SK-N-SH treated with all-trans-retinoic acid at 6 μM for 48 hours (cell line): ENCODE data around the gene HRH1.

ENCODE experiments used
- ARNTL ChIP-seq: fragments of 450-650 bp; formaldehyde crosslinking; IDR thresholded peaks from 2 replicates; pipeline ENCODE4 v1.5.0; 2020; ENCODE audit warnings: low read depth, mild to moderate bottlenecking, moderate library complexity, borderline replicate concordance
- ISL1 ChIP-seq: fragments of 250-450 bp; sonication (Bioruptor Pico); IDR thresholded peaks from 2 replicates; pipeline ENCODE4 v2.1.2; 2022; ENCODE audit warnings: mild to moderate bottlenecking, moderate library complexity
- RARB ChIP-seq: fragments of 250-450 bp; sonication (Bioruptor Pico); IDR thresholded peaks from 2 replicates; pipeline ENCODE4 v1.8.0; 2021; ENCODE audit warnings: mild to moderate bottlenecking, moderate library complexity
- ZNF565 ChIP-seq: fragments of 450-650 bp; formaldehyde crosslinking; conservative IDR thresholded peaks from 2 replicates; pipeline ENCODE4 v1.5.0; 2020; ENCODE audit warnings: low read depth, mild to moderate bottlenecking, moderate library complexity
- ZNF70 ChIP-seq: fragments of 450-650 bp; formaldehyde crosslinking; IDR thresholded peaks from 2 replicates; pipeline ENCODE4 v1.5.0; 2020; ENCODE audit warnings: mild to moderate bottlenecking, moderate library complexity
- TF ChIP-seq, protein P1 (sequence below): fragments of 250-450 bp; sonication (Bioruptor Pico); IDR thresholded peaks from 2 replicates; pipeline ENCODE4 v1.8.0; 2020; ENCODE audit warnings: mild to moderate bottlenecking, moderate library complexity, borderline replicate concordance
- TF ChIP-seq, protein P2 (sequence below): fragments of 250-450 bp; sonication (Bioruptor Pico); IDR thresholded peaks from 2 replicates; pipeline ENCODE4 v1.5.0; 2020; ENCODE audit warnings: mild to moderate bottlenecking, moderate library complexity
- TF ChIP-seq, protein P3 (sequence below): fragments of 250-450 bp; sonication (Bioruptor Pico); IDR thresholded peaks from 2 replicates; pipeline ENCODE4 v1.5.1; 2021; ENCODE audit warnings: mild to moderate bottlenecking, moderate library complexity

- TF ChIP-seq ZNF565 (CRISPR knock-in tag) (no peak), ZNF70 (CRISPR knock-in tag) (no peak), ARNTL (no peak), ISL1 (CRISPR knock-in tag) (no peak), RARB (CRISPR knock-in tag) (no peak)
- TF ChIP-seq, protein P1, sequence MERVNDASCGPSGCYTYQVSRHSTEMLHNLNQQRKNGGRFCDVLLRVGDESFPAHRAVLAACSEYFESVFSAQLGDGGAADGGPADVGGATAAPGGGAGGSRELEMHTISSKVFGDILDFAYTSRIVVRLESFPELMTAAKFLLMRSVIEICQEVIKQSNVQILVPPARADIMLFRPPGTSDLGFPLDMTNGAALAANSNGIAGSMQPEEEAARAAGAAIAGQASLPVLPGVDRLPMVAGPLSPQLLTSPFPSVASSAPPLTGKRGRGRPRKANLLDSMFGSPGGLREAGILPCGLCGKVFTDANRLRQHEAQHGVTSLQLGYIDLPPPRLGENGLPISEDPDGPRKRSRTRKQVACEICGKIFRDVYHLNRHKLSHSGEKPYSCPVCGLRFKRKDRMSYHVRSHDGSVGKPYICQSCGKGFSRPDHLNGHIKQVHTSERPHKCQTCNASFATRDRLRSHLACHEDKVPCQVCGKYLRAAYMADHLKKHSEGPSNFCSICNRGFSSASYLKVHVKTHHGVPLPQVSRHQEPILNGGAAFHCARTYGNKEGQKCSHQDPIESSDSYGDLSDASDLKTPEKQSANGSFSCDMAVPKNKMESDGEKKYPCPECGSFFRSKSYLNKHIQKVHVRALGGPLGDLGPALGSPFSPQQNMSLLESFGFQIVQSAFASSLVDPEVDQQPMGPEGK (CRISPR knock-in tag) = no peak
- TF ChIP-seq, protein P2, sequence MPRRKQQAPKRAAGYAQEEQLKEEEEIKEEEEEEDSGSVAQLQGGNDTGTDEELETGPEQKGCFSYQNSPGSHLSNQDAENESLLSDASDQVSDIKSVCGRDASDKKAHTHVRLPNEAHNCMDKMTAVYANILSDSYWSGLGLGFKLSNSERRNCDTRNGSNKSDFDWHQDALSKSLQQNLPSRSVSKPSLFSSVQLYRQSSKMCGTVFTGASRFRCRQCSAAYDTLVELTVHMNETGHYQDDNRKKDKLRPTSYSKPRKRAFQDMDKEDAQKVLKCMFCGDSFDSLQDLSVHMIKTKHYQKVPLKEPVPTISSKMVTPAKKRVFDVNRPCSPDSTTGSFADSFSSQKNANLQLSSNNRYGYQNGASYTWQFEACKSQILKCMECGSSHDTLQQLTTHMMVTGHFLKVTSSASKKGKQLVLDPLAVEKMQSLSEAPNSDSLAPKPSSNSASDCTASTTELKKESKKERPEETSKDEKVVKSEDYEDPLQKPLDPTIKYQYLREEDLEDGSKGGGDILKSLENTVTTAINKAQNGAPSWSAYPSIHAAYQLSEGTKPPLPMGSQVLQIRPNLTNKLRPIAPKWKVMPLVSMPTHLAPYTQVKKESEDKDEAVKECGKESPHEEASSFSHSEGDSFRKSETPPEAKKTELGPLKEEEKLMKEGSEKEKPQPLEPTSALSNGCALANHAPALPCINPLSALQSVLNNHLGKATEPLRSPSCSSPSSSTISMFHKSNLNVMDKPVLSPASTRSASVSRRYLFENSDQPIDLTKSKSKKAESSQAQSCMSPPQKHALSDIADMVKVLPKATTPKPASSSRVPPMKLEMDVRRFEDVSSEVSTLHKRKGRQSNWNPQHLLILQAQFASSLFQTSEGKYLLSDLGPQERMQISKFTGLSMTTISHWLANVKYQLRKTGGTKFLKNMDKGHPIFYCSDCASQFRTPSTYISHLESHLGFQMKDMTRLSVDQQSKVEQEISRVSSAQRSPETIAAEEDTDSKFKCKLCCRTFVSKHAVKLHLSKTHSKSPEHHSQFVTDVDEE (CRISPR knock-in tag) = no peak
- TF ChIP-seq, protein P3, sequence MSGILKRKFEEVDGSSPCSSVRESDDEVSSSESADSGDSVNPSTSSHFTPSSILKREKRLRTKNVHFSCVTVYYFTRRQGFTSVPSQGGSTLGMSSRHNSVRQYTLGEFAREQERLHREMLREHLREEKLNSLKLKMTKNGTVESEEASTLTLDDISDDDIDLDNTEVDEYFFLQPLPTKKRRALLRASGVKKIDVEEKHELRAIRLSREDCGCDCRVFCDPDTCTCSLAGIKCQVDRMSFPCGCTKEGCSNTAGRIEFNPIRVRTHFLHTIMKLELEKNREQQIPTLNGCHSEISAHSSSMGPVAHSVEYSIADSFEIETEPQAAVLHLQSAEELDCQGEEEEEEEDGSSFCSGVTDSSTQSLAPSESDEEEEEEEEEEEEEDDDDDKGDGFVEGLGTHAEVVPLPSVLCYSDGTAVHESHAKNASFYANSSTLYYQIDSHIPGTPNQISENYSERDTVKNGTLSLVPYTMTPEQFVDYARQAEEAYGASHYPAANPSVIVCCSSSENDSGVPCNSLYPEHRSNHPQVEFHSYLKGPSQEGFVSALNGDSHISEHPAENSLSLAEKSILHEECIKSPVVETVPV = no peak
These were observed 71.7 kb downstream of the HRH1 start for GRCh38 chr3:11226042-11226370.
